ENCODE measurements around the gene SPEM1.

Gene SPEM1

GRCh38 chr17:7416323-7416722 is 3.8 kb upstream of the SPEM1 start:
- Histone ChIP-seq H3K27ac (ENCODE audit: poor library complexity, severe bottlenecking) (no peak overlapping the region), H3K36me3 (ENCODE audit: low read depth) (no peaks in the 10 kb centered on the region), H3K4me3 (ENCODE audit: severe bottlenecking) (no peak overlapping the region), H3K4me1 (ENCODE audit: insufficient read depth, poor library complexity, severe bottlenecking) (no peaks in the 10 kb centered on the region), H3K9me3 (ENCODE audit: severe bottlenecking) (no peaks in the 10 kb centered on the region), H3K27me3 (ENCODE audit: insufficient read depth, poor library complexity, severe bottlenecking) (no peaks in the 10 kb centered on the region)
- TF ChIP-seq CTCF (IDR thresholded peaks at IDR 0.05; ENCODE audit: poor library complexity, severe bottlenecking): no peak
- ATAC-seq (ENCODE audit: low read depth) (no peak), DNase-seq (ENCODE audit: low spot score) (no peak)

DNA sequence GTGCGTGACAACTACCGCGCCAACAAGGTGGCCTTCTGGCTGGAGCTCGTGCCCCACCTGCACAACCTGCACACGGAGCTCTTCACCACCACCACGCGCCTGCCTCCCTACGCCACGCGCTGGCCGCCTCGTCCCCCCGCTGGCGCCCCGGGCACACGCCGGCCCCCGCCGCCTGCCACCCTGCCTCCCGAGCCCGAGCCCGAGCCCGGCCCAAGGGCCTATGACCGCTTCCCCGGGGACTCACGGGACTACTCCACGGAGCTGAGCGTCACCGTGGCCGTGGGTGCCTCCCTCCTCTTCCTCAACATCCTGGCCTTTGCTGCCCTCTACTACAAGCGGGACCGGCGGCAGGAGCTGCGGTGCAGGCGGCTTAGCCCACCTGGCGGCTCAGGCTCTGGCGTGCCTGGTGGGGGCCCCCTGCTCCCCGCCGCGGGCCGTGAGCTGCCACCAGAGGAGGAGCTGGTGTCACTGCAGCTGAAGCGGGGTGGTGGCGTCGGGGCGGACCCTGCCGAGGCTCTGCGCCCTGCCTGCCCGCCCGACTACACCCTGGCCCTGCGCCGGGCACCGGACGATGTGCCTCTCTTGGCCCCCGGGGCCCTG is 3.0 kb upstream of the SPEM1 start:
- Histone ChIP-seq H3K9me3 (ENCODE audit: severe bottlenecking) (no peaks in the 10 kb centered on the region), H3K36me3 (ENCODE audit: low read depth) (no peaks in the 10 kb centered on the region), H3K4me3 (ENCODE audit: severe bottlenecking) (no peak overlapping the region), H3K27me3 (ENCODE audit: insufficient read depth, poor library complexity, severe bottlenecking) (no peaks in the 10 kb centered on the region), H3K27ac (ENCODE audit: poor library complexity, severe bottlenecking) (no peak overlapping the region), H3K4me1 (ENCODE audit: insufficient read depth, poor library complexity, severe bottlenecking) (no peaks in the 10 kb centered on the region)
- no peak for TF ChIP-seq CTCF (IDR thresholded peaks at IDR 0.05; ENCODE audit: poor library complexity, severe bottlenecking)
- DNase-seq (ENCODE audit: low spot score) (no peak), ATAC-seq (ENCODE audit: low read depth) (no peak)

DNA sequence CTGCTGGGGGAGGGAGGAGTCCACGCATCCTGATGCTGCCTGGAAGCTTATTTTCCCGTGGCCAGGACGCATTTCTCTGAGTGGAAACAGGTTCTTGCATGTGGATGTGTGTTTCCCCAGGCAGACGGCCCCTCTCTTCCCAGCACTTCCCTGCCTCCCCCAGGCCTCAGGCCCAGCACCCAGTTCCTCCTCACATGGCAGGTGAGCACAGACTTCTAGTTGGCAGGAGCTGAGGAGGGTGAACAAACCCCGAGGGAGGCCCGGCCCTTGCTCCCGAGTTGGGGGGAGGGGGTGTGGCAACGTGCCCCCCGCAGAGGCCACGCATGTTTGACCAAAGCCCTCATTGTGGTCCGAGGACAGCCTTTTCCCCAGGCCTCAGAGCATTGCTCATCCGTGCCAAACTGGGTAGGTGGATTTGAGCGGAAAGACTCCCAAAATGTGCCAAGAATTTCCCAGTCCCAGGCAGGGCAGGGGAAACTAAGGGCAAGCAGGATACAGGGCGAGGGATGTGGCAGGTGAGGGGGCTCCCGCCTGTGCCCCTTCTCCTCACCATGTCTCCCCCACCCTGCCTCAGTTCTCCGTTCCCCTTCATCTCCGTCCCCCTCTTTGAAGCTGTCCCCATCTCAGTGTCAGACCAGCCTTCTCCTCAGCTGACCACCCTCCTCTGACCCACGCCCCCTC is 1.5 kb upstream of the SPEM1 start:
- ATAC-seq (ENCODE audit: low read depth) (no peak), DNase-seq (ENCODE audit: low spot score) (no peak)
- H3K4me3 ChIP-seq (ENCODE audit: severe bottlenecking): no peak overlapping the region
- H3K9me3 ChIP-seq (ENCODE audit: severe bottlenecking): no peaks in the 10 kb centered on the region
- no peaks in the 10 kb centered on the region for H3K4me1 ChIP-seq (ENCODE audit: insufficient read depth, poor library complexity, severe bottlenecking)
- no peak for TF ChIP-seq CTCF (IDR thresholded peaks at IDR 0.05; ENCODE audit: poor library complexity, severe bottlenecking)
- no peak overlapping the region for H3K27ac ChIP-seq (ENCODE audit: poor library complexity, severe bottlenecking)
- no peaks in the 10 kb centered on the region for H3K27me3 ChIP-seq (ENCODE audit: insufficient read depth, poor library complexity, severe bottlenecking)
- no peaks in the 10 kb centered on the region for H3K36me3 ChIP-seq (ENCODE audit: low read depth)

- ATAC-seq (ENCODE audit: low read depth) (no peak), DNase-seq (ENCODE audit: low spot score) (no peak)
- H3K27me3 ChIP-seq (ENCODE audit: insufficient read depth, poor library complexity, severe bottlenecking): no peaks in the 10 kb centered on the region
- H3K27ac ChIP-seq (ENCODE audit: poor library complexity, severe bottlenecking): no peak overlapping the region
- no peak for TF ChIP-seq CTCF (IDR thresholded peaks at IDR 0.05; ENCODE audit: poor library complexity, severe bottlenecking)
- no peaks in the 10 kb centered on the region for H3K9me3 ChIP-seq (ENCODE audit: severe bottlenecking)
- H3K4me3 ChIP-seq (ENCODE audit: severe bottlenecking): no peak overlapping the region
- no peaks in the 10 kb centered on the region for H3K4me1 ChIP-seq (ENCODE audit: insufficient read depth, poor library complexity, severe bottlenecking)
- no peaks in the 10 kb centered on the region for H3K36me3 ChIP-seq (ENCODE audit: low read depth)
Observed at GRCh38 chr17:7421186-7421585, 1.1 kb downstream of the SPEM1 start.

DNA sequence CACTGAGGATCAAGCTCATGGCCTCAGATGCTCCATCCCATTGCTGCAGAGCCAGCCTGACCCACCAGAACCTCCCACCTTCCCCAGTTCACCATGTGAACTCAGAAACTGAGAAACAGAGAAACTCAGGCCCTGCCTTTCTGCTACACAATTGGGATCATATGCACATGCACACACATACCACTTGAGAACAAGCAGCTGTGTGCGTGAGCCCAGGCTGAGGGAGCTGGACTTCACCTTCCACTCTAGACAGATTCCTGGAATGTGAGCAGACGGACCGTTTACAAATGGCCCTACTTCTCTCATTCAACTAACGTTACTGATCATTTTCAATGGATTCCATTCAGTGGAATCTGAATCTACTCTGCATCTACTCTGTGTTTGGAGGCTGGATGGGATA is 3.6 kb downstream of the SPEM1 start:
- Histone ChIP-seq H3K36me3 (ENCODE audit: low read depth) (no peaks in the 10 kb centered on the region), H3K4me3 (ENCODE audit: severe bottlenecking) (no peak overlapping the region), H3K27me3 (ENCODE audit: insufficient read depth, poor library complexity, severe bottlenecking) (no peaks in the 10 kb centered on the region), H3K27ac (ENCODE audit: poor library complexity, severe bottlenecking) (no peak overlapping the region), H3K4me1 (ENCODE audit: insufficient read depth, poor library complexity, severe bottlenecking) (no peaks in the 10 kb centered on the region), H3K9me3 (ENCODE audit: severe bottlenecking) (no peaks in the 10 kb centered on the region)
- TF ChIP-seq CTCF (IDR thresholded peaks at IDR 0.05; ENCODE audit: poor library complexity, severe bottlenecking): no peak
- ATAC-seq (ENCODE audit: low read depth): no peak
- no peak for DNase-seq (ENCODE audit: low spot score)

All from RWPE2 (cell line).